Adrenal gland (tissue), 5 donors: ENCODE data around the gene CPM.

Source experiments
- POLR2A ChIP-seq, 2 donors: fragments of 450-650 bp; IDR thresholded peaks; one replicate each; pipeline ENCODE4 v1.6.1; 2017; ENCODE audit warnings: antibody characterized with exemption in 2 of 2, mild to moderate bottlenecking in 2 of 2, moderate library complexity in 1 of 2
- TF ChIP-seq, protein P1 (sequence below), 6 experiments: fragments of 450-650 bp in 4 of 6; fragments of 200-600 bp in 2 of 6; sonication (generic) in 1 of 6; IDR thresholded peaks; 1 replicate in 5 of 6; 2 replicates in 1 of 6; pipeline versions ENCODE4 v1.5.1 to v1.8.0; 2016 to 2021; ENCODE audit warnings: antibody characterized with exemption in 6 of 6, mild to moderate bottlenecking in 2 of 6, moderate library complexity in 1 of 6
- donor health status: DM: no; HTN: no; CAD: no.

DNA sequence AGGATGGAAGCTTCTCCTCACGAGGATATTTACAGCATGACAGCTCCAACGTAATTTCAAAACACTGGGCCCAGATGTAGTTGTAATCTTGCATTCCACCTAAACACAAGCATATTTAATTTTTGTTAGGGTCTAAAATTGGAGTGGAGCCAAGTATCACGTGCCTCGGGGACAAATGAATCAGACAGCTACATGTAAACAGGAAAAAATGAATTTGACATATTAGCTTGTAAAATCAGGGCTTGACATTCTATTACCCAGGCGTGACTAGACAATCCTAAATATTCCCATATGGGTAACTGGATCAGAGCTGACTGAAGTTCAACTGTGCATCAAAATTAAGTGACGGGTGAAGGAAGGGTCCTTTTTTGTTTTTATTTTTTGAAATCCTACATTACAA lies 66.0 kb downstream of the CPM start:
- TF ChIP-seq, protein P1, sequence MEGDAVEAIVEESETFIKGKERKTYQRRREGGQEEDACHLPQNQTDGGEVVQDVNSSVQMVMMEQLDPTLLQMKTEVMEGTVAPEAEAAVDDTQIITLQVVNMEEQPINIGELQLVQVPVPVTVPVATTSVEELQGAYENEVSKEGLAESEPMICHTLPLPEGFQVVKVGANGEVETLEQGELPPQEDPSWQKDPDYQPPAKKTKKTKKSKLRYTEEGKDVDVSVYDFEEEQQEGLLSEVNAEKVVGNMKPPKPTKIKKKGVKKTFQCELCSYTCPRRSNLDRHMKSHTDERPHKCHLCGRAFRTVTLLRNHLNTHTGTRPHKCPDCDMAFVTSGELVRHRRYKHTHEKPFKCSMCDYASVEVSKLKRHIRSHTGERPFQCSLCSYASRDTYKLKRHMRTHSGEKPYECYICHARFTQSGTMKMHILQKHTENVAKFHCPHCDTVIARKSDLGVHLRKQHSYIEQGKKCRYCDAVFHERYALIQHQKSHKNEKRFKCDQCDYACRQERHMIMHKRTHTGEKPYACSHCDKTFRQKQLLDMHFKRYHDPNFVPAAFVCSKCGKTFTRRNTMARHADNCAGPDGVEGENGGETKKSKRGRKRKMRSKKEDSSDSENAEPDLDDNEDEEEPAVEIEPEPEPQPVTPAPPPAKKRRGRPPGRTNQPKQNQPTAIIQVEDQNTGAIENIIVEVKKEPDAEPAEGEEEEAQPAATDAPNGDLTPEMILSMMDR (IDR thresholded peaks at IDR 0.05), result no peak
- no peak for TF ChIP-seq POLR2A (IDR thresholded peaks at IDR 0.05)
